ENCODE results near the gene GTF2H4. TPM values are rescaled to one million over a fixed set of nuclear protein-coding genes. Genes with fewer than 3 reads are reported as not detected.

GTF2H4 gene
- total RNA-seq, 4 donors from 2014 or later: 9.4 to 16.4 (median 11.8) TPM

- WGBS, 2 donors (ENCODE audit: low coverage in 1 of 2): 44 to 55% methylated on average over 5 of the region's 6 CpGs
- Histone ChIP-seq H3K9me3 (no peaks in the 10 kb centered on the region), H3K27me3 (no peaks in the 10 kb centered on the region), H3K4me3 (no peak overlapping the region), H3K27ac (no peak overlapping the region), H3K4me1 (peaks cover 0 to 61% (median 27%) of the 10 kb centered on the region in 3 donors), H3K36me3 (peaks cover 0 to 43% of the 10 kb centered on the region in 2 donors)
- ATAC-seq: no peak
- TF ChIP-seq POLR2A (IDR thresholded peaks at IDR 0.05) (no peak), CTCF (IDR thresholded peaks at IDR 0.05) (no peak), EP300 (IDR thresholded peaks at IDR 0.05) (no peak), POLR2AphosphoS5 (IDR thresholded peaks at IDR 0.05) (no peak)
These were observed 19.8 kb upstream of the GTF2H4 start for GRCh38 chr6:30887901-30888815.

- Histone ChIP-seq H3K36me3 (peaks cover 0 to 51% of the 10 kb centered on the region in 2 donors), H3K27me3 (no peaks in the 10 kb centered on the region), H3K4me3 (no peak overlapping the region), H3K27ac (no peak overlapping the region), H3K4me1 (peaks cover 0 to 53% (median 19%) of the 10 kb centered on the region in 3 donors), H3K9me3 (no peaks in the 10 kb centered on the region)
- TF ChIP-seq EP300 (IDR thresholded peaks at IDR 0.05) (no peak), POLR2A (IDR thresholded peaks at IDR 0.05) (no peak), CTCF (IDR thresholded peaks at IDR 0.05) (no peak), POLR2AphosphoS5 (IDR thresholded peaks at IDR 0.05) (no peak)
- 70% methylated on average over 2 of the region's 18 CpGs; no CpG with 5 or more reads in 1 of the 2 donors for WGBS, 2 donors (ENCODE audit: low coverage in 1 of 2)
- ATAC-seq: no peak
These were observed 19.1 kb upstream of the GTF2H4 start for GRCh38 chr6:30888816-30889495.

- ATAC-seq: no peak
- H3K27ac ChIP-seq: no peak overlapping the region
- no peaks in the 10 kb centered on the region for H3K27me3 ChIP-seq
- H3K9me3 ChIP-seq: no peaks in the 10 kb centered on the region
- H3K4me3 ChIP-seq: no peak overlapping the region
- WGBS, 2 donors (ENCODE audit: low coverage in 1 of 2): 68 to 75% methylated on average over 4 of the region's 4 CpGs
- H3K36me3 ChIP-seq: peaks cover 0 to 56% of the 10 kb centered on the region in 2 donors
- H3K4me1 ChIP-seq: peaks cover 0 to 50% (median 19%) of the 10 kb centered on the region in 3 donors
- TF ChIP-seq CTCF (IDR thresholded peaks at IDR 0.05) (no peak), EP300 (IDR thresholded peaks at IDR 0.05) (no peak), POLR2AphosphoS5 (IDR thresholded peaks at IDR 0.05) (no peak), POLR2A (IDR thresholded peaks at IDR 0.05) (no peak)
These were observed 18.5 kb upstream of the GTF2H4 start for GRCh38 chr6:30889496-30889885.

GRCh38 chr6:30889921-30890645 lies 17.9 kb upstream of the GTF2H4 start:
- no peak for ATAC-seq
- H3K4me1 ChIP-seq: peaks cover 0 to 44% (median 17%) of the 10 kb centered on the region in 3 donors
- no peak for TF ChIP-seq CTCF (IDR thresholded peaks at IDR 0.05)
- 79 to 84% methylated on average over 5 of the region's 14 CpGs for WGBS, 2 donors (ENCODE audit: low coverage in 1 of 2)
- no peak overlapping the region for H3K27ac ChIP-seq
- no peak overlapping the region for H3K4me3 ChIP-seq
- H3K36me3 ChIP-seq: peaks cover 0 to 62% of the 10 kb centered on the region in 2 donors
- H3K9me3 ChIP-seq: no peaks in the 10 kb centered on the region
- no peaks in the 10 kb centered on the region for H3K27me3 ChIP-seq

Measured in gastroesophageal sphincter (tissue), 4 donors.